Heart left ventricle (tissue), 16 donors: ENCODE measurements around the gene NAA30. TPM values are rescaled to one million over a fixed set of nuclear protein-coding genes. Genes with fewer than 3 reads are reported as not detected.

Experiments
- ATAC-seq, 4 donors: fragments of 200-7000 bp; cut with Tn5 transposase; one replicate each; pipeline ENCODE4 v1.9.1; 2020 to 2022; ENCODE audit warnings: moderate library complexity in 4 of 4, mild to moderate bottlenecking in 3 of 4, moderate number of reproducible peaks in 1 of 4
- DNase-seq, 5 donors: peaks; one replicate each; pipeline ENCODE4 v3.0.0-alpha.2; 2020
- H3K27ac ChIP-seq, 12 donors: fragments of 200-600 bp; sonication (generic) in 4 of 12; one replicate each; pipeline versions ENCODE4 v1.5.0 to v1.8.0; 2016 to 2022; ENCODE audit warnings: mild to moderate bottlenecking in 2 of 12
- H3K27me3 ChIP-seq, 9 donors: fragments of 200-600 bp; sonication (generic) in 2 of 9; one replicate each; pipeline versions ENCODE4 v1.5.1 to v1.8.0; 2016 to 2022; ENCODE audit warnings: mild to moderate bottlenecking in 3 of 9
- H3K36me3 ChIP-seq, 9 donors: fragments of 200-600 bp; sonication (generic) in 2 of 9; one replicate each; pipeline versions ENCODE4 v1.5.0 to v1.8.0; 2018 to 2022; ENCODE audit warnings: mild to moderate bottlenecking in 2 of 9
- H3K4me1 ChIP-seq, 12 donors: fragments of 200-600 bp; sonication (generic) in 4 of 12; one replicate each; pipeline versions ENCODE4 v1.5.0 to v1.8.0; 2016 to 2022; ENCODE audit warnings: mild to moderate bottlenecking in 3 of 12
- H3K4me3 ChIP-seq, 12 donors: fragments of 200-600 bp; sonication (generic) in 4 of 12; one replicate each; pipeline versions ENCODE4 v1.5.0 to v1.8.0; 2017 to 2022; ENCODE audit warnings: mild to moderate bottlenecking in 9 of 12, moderate library complexity in 4 of 12
- H3K9me3 ChIP-seq, 12 donors: fragments of 200-600 bp; sonication (generic) in 4 of 12; one replicate each; pipeline versions ENCODE4 v1.5.0 to v1.8.0; 2016 to 2022; ENCODE audit warnings: mild to moderate bottlenecking in 1 of 12
- CTCF ChIP-seq, 12 donors: fragments of 200-600 bp; sonication (generic) in 4 of 12; IDR thresholded peaks; one replicate each; pipeline versions ENCODE4 v1.5.0 to v1.8.0; 2018 to 2022; ENCODE audit warnings: antibody characterized with exemption in 12 of 12, mild to moderate bottlenecking in 5 of 12
- POLR2A ChIP-seq, 2 donors: fragments of 450-650 bp; IDR thresholded peaks; one replicate each; pipeline ENCODE4 v1.6.1; 2017; ENCODE audit warnings: antibody characterized with exemption in 2 of 2, mild to moderate bottlenecking in 2 of 2, moderate library complexity in 2 of 2
- WGBS, 4 donors: extraction: QIAGEN DNeasy Blood & Tissue Kit in 2 of 4; methylation state at CpG; one replicate each; pipeline versions ENCODE4 v1.1.5 to v1.1.7; 2013 to 2018; 5-methylcytosine and 5-hydroxymethylcytosine counted together
- intact Hi-C, 10 donors: fragments of 100-400 bp; cut with DNase I; formaldehyde crosslinking; loops; one replicate each; pipeline versions ENCODE4 v1.11.1 to v1.14.2; 2022
- polyA plus RNA-seq, 2 donors: library from polyadenylated mRNA; stranded (reverse); fragments of 200-250 nt; gene quantifications; one replicate each; pipeline ENCODE4 v1.2.3, GENCODE V29; 2013
- total RNA-seq, 9 donors: library from RNA; depleted of rRNA in 2 of 9; stranded (reverse); fragments of >200 nt in 2 of 9; fragmentation: NEBNext Ultra II Directional in 3 of 9; extraction: Animal tissue kit (Norgen Biotek cat#: 25700) in 3 of 9; gene quantifications; one replicate each; pipeline versions ENCODE4 v1.1.0 to v1.2.4, GENCODE V29; 2016 to 2023
- donor health status: ischemic (EF 13 %, LVEDD 7.1; RV severe dilation, severe dysfunction).
- donor health status: healthy with polysubstance abuse.
- donor health status: DM: no; HTN: yes; CAD: no.
- donor health status: DM: no; HTN: no; CAD: no.
- donor health status: ischemic (EF 25% LVEDD 6.9; RV normal size, moderate dysfunction).
- donor health status: ischemic (EF 25% LVEDD 5.7; RV mildly dilated, moderate dysfunction).
- donor health status: healthy.
- donor health status: DM: yes; HTN: yes; CAD: no.
- donor health status: ischemic (EF 35%, LVEDD 5.7; RV mildly dilated, moderate dysfunction).
- donor health status: nonischemic (EF 11% LVEDD 7.7; RV severe dilation, severe dysfunction).
- donor health status: DM: yes; HTN: yes; CAD: no.
- donor health status: PGD.
- donor health status: ischemic (EF 29% LVEDD 5.4; RV normal size, mild dysfunction).
- donor health status: nonischemic (EF 23%, LVEDD 6.1; RV moderate dilation, normal function).

The NAA30 gene
- total and polyA plus RNA-seq, 11 donors, result 3.5 to 30.0 (median 24.1) TPM

- Histone ChIP-seq H3K4me1 (peaks cover 0 to 31% (median 11%) of the 10 kb centered on the region in 12 donors), H3K4me3 (no peak overlapping the region), H3K9me3 (no peaks in the 10 kb centered on the region), H3K36me3 (peaks cover 0 to 51% (median 34%) of the 10 kb centered on the region in 9 donors), H3K27me3 (no peaks in the 10 kb centered on the region), H3K27ac (no peak overlapping the region)
- DNase-seq (no peak), ATAC-seq (no peak)
- intact Hi-C loops, result no loop called here
- WGBS, 4 donors, result 43 to 63% (median 54%) methylated on average over 2 of the region's 2 CpGs
- TF ChIP-seq CTCF (IDR thresholded peaks at IDR 0.05), result no peak
- no peak for TF ChIP-seq POLR2A (IDR thresholded peaks at IDR 0.05)
Observed at GRCh38 chr14:57405562-57405961, 15.2 kb downstream of the NAA30 start.

GRCh38 chr14:57408037-57408436, 17.7 kb downstream of the NAA30 start:
- no peak for DNase-seq
- no peak overlapping the region for H3K27ac ChIP-seq
- H3K27me3 ChIP-seq, result no peaks in the 10 kb centered on the region
- peaks cover 0 to 63% (median 25%) of the 10 kb centered on the region in 9 donors for H3K36me3 ChIP-seq
- H3K4me3 ChIP-seq, result no peak overlapping the region
- 96 to 99% (median 98%) methylated on average over 2 of the region's 2 CpGs for WGBS, 4 donors
- ATAC-seq, result no peak
- TF ChIP-seq CTCF (IDR thresholded peaks at IDR 0.05), result no peak
- no peak for TF ChIP-seq POLR2A (IDR thresholded peaks at IDR 0.05)
- no peaks in the 10 kb centered on the region for H3K9me3 ChIP-seq
- intact Hi-C loops, result no loop called here
- peaks cover 0 to 14% (median 4%) of the 10 kb centered on the region in 12 donors for H3K4me1 ChIP-seq

GRCh38 chr14:57408634-57409033, 18.2 kb downstream of the NAA30 start:
- Histone ChIP-seq H3K4me1 (peaks cover 0 to 14% (median 4%) of the 10 kb centered on the region in 12 donors), H3K27me3 (no peaks in the 10 kb centered on the region), H3K9me3 (no peaks in the 10 kb centered on the region), H3K36me3 (peaks cover 0 to 62% (median 25%) of the 10 kb centered on the region in 9 donors), H3K27ac (no peak overlapping the region), H3K4me3 (no peak overlapping the region)
- intact Hi-C loops, result no loop called here
- ATAC-seq (no peak), DNase-seq (no peak)
- WGBS, 4 donors, result 81 to 94% (median 84%) methylated on average over 1 of the region's 1 CpG
- TF ChIP-seq CTCF (IDR thresholded peaks at IDR 0.05) (no peak), POLR2A (IDR thresholded peaks at IDR 0.05) (no peak)

GRCh38 chr14:57412341-57412740, 22.0 kb downstream of the NAA30 start:
- Histone ChIP-seq H3K27me3 (no peaks in the 10 kb centered on the region), H3K4me1 (peaks cover 0 to 3% (median 0%) of the 10 kb centered on the region in 12 donors), H3K4me3 (no peak overlapping the region), H3K27ac (no peak overlapping the region), H3K9me3 (no peaks in the 10 kb centered on the region), H3K36me3 (peaks cover 0 to 41% (median 15%) of the 10 kb centered on the region in 9 donors)
- ATAC-seq (no peak), DNase-seq (no peak)
- 64 to 75% (median 66%) methylated on average over 2 of the region's 2 CpGs for WGBS, 4 donors
- intact Hi-C loops, result no loop called here
- TF ChIP-seq POLR2A (IDR thresholded peaks at IDR 0.05) (no peak), CTCF (IDR thresholded peaks at IDR 0.05) (no peak)
